Tibial artery (tissue), 4 donors: ENCODE results near the gene F7.

Experiments used
- DNase-seq, 2 donors: peaks; one replicate each; pipeline ENCODE4 v3.0.0-alpha.2; 2019
- H3K27ac ChIP-seq, 2 donors: fragments of 200-600 bp; sonication (generic) in 1 of 2; 1 replicate in 1 of 2; 2 replicates in 1 of 2; pipeline ENCODE4 v1.5.1; 2018 to 2019; ENCODE audit warnings: mild to moderate bottlenecking in 1 of 2
- H3K27me3 ChIP-seq, 2 donors: fragments of 200-600 bp; sonication (generic) in 1 of 2; one replicate each; pipeline versions ENCODE4 v1.5.1 to v1.6.0; 2016 to 2019
- H3K36me3 ChIP-seq, 3 donors: fragments of 200-600 bp; sonication (generic) in 2 of 3; one replicate each; pipeline ENCODE4 v1.5.1; 2016 to 2019; ENCODE audit warnings: mild to moderate bottlenecking in 2 of 3
- H3K4me1 ChIP-seq, 4 donors: fragments of 200-600 bp; sonication (generic) in 2 of 4; 1 replicate in 3 of 4; 2 replicates in 1 of 4; pipeline ENCODE4 v1.5.1; 2016 to 2019
- H3K4me3 ChIP-seq, 2 donors: fragments of 200-600 bp; sonication (generic) in 1 of 2; 1 replicate in 1 of 2; 2 replicates in 1 of 2; pipeline ENCODE4 v1.5.1; 2018 to 2019; ENCODE audit warnings: mild to moderate bottlenecking in 2 of 2
- H3K9me3 ChIP-seq, 3 donors: fragments of 200-600 bp; sonication (generic) in 1 of 3; one replicate each; pipeline ENCODE4 v1.5.1; 2016 to 2019
- CTCF ChIP-seq, 2 experiments: fragments of 200-600 bp in 1 of 2; fragments of 450-650 bp in 1 of 2; IDR thresholded peaks; one replicate each; pipeline ENCODE4 v1.5.1; 2017 to 2019; ENCODE audit warnings: antibody characterized with exemption in 2 of 2, mild to moderate bottlenecking in 1 of 2, moderate library complexity in 1 of 2
- intact Hi-C: fragments of 100-400 bp; cut with DNase I; formaldehyde crosslinking; loops from one replicate; pipeline ENCODE4 v1.15.0; 2023; ENCODE audit warnings: low total_unique reads

The F7 gene

DNA sequence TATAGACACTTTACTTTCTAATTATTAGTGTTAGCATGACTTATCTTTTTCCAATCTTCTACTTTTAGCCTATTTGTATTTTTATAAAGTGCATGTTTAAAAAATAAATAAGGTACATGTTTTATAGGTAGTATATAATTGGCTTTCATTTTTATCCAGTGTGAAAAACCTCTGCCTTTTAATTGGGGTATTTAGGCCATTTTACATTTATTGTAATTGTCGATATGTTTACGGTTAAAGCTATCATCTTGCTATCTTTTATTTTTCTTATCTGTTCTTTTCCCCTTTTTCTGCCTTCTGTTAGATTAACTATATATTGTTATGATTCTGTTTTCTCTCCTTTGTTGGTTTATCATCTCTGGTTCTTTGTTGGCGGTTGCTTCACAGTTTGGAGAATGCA lies 62.0 kb downstream of the F7 start:
- no peak for DNase-seq
- Histone ChIP-seq H3K27me3 (peaks cover 0 to 14% of the 10 kb centered on the region in 2 donors), H3K4me1 (no peaks in the 10 kb centered on the region), H3K4me3 (no peak overlapping the region), H3K36me3 (peaks cover 19 to 42% (median 22%) of the 10 kb centered on the region in 3 donors), H3K9me3 (no peaks in the 10 kb centered on the region), H3K27ac (no peak overlapping the region)
- TF ChIP-seq CTCF (IDR thresholded peaks at IDR 0.05), result no peak
- intact Hi-C loops, result no loop called here

GRCh38 chr13:113168211-113168610 lies 62.6 kb downstream of the F7 start:
- TF ChIP-seq CTCF (IDR thresholded peaks at IDR 0.05), result no peak
- no peaks in the 10 kb centered on the region for H3K4me1 ChIP-seq
- H3K27me3 ChIP-seq, result peaks cover 0 to 8% of the 10 kb centered on the region in 2 donors
- DNase-seq, result no peak
- intact Hi-C loops, result no loop called here
- no peaks in the 10 kb centered on the region for H3K9me3 ChIP-seq
- H3K36me3 ChIP-seq, result peaks cover 22 to 49% (median 25%) of the 10 kb centered on the region in 3 donors
- no peak overlapping the region for H3K4me3 ChIP-seq
- H3K27ac ChIP-seq, result no peak overlapping the region

- no peak for DNase-seq
- Histone ChIP-seq H3K4me1 (no peaks in the 10 kb centered on the region), H3K4me3 (no peak overlapping the region), H3K36me3 (peaks cover 27 to 60% (median 31%) of the 10 kb centered on the region in 3 donors), H3K27ac (no peak overlapping the region), H3K27me3 (no peaks in the 10 kb centered on the region), H3K9me3 (no peaks in the 10 kb centered on the region)
- intact Hi-C loops, result no loop called here
- no peak for TF ChIP-seq CTCF (IDR thresholded peaks at IDR 0.05)
Measured at GRCh38 chr13:113169277-113170272, 64.0 kb downstream of the F7 start.
